T47D (cell line): ENCODE measurements around the gene RPS27.
"Not testable (repeated sequence)": the region's sequence is repeated elsewhere in the genome, so short reads cannot be mapped to it uniquely, and the experiment has no call there.

ENCODE experiments used
- DNase-seq, 2 experiments: peaks; one replicate each; pipeline versions ENCODE4 v3.0.0 to v3.0.0-alpha.2; 2011 to 2012; ENCODE audit warnings: low read depth in 1 of 2, low spot score in 1 of 2
- JUND ChIP-seq: IDR thresholded peaks from 2 replicates; pipeline ENCODE4 v1.6.1; 2012; ENCODE audit warnings: low read depth
- in situ Hi-C: cut with HindIII; loops from 2 replicates; pipeline ENCODE4 v1.10.0; 2016; ENCODE audit warnings: low sequenced_read_pairs, low pct_unique_long_range_greater_than_20kb

Gene RPS27

GRCh38 chr1:154014154-154014907 is 23.8 kb downstream of the RPS27 start:
- TF ChIP-seq JUND, result no peak
- in situ Hi-C loops, result no loop called here
- no peak for DNase-seq

GRCh38 chr1:154019269-154019668 is 28.7 kb downstream of the RPS27 start:
- TF ChIP-seq JUND, result no peak
- no peak for DNase-seq
- in situ Hi-C loops, result no loop called here

DNA sequence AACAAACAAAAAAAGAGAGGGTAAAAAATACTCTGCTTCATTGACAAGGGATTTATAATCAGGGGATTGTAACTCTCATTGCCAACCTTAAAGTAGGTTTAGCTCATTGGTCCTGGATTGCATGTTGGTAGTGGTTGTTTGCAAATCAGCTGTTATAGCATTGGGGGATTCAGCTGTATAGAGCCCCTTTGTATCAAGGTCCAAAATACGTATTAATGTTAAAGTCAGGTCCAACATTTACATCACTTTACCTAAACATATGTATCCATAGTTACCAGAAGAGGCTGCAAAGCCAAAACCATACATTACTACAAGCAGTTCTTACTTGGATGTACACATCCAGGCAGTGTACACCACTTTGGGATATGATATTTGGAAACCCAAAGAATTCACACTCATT is 29.4 kb downstream of the RPS27 start:
- DNase-seq, result no peak
- TF ChIP-seq JUND, result no peak
- in situ Hi-C loops, result no loop called here

DNA sequence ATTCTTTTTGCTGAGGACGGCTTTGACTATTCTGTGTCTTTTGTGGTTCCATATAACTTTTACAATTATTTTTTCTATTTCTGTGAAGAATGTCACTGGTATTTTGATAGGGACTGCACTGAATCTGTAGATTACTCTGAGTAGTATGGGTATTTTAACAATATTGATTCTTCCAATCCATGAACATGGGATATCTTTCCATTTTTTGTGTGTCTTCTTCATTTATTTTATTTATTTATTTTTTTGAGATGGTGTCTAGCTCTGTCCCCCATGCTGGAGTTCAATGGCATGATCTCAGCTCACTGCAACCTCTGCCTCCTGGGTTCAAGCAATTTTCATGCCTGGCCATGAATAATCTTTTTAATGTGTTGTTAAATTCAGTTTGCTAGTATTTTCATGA is 43.1 kb downstream of the RPS27 start:
- in situ Hi-C loops, DNase-seq: not testable (repeated sequence)
